CD4-positive, alpha-beta T cell treated with Interleukin-15 for 4 hours (primary cell): ENCODE data around the gene IPPK.
A peak's percentile ranks its signal among the peaks of the same experiment; 100 is the strongest.
"Not testable (repeated sequence)": the region's sequence is repeated elsewhere in the genome, so short reads cannot be mapped to it uniquely, and the experiment has no call there.

Source experiments
- DNase-seq: peaks from one replicate; pipeline ENCODE4 v3.0.0-alpha.2; 2020; ENCODE audit warnings: low spot score

IPPK gene

GRCh38 chr9:92636627-92637026 is 33.3 kb downstream of the IPPK start:
- no peak for DNase-seq

DNA sequence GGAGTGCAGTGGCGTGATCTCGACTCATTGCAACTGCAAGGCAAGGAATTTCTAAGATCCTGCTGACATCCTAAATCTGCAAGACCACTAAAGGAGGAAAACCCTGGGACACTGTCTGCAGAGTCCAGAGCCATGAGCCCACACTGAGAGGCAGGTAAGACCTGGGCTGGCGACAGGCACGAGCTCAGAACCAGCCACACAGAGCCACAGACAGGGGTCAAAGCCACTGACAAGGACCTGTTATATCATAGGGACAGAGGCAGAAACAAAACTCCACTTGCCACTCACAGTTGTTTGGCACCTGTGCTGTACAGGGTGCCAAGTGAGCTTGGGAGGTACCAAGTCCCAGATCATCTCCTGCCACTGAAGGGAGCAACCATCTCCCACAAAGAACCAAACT is 34.2 kb downstream of the IPPK start:
- DNase-seq: no peak

DNA sequence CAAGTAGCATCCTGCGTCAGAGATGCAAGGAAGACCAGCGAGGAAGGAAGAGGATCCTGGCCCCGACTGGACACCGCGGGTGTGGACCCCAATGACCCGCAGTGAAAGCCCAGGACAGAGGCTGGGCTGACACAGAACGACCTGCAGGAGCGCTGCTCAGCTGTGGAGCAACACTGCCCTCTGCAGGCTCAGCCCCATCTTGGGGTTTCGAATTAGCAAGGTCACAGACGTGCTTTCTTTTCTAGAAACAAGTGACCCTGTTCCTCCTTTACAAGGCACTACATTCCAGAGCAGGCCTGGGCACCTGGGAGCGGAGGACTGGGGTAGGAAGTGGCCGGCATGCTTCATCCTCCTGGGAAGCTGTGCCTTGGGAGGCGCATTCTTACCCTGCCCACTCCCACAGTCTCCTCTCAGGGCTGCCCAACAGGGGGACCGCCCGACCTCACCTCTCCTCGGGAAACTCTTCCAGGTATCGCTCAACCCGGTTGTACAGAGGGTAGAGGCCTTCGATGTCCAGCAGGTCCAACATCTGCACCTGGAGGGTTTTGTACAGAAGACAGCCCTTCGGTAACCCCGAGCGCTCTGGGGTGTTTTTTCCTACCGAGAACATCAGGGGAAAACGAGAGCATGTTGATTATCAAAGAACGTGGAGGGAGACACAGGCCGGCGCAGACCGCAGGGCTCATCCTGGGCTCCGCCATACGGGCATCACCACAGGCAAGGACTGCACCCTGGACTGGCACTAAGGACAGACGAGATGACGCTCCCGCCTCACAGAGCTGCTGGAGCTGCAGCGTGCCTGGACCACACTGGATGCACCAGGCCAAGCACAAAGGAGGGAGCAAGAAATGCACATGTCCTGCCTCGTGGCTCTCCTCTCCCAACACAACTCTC is 35.0 kb downstream of the IPPK start:
- peak; percentile 46 for DNase-seq

DNA sequence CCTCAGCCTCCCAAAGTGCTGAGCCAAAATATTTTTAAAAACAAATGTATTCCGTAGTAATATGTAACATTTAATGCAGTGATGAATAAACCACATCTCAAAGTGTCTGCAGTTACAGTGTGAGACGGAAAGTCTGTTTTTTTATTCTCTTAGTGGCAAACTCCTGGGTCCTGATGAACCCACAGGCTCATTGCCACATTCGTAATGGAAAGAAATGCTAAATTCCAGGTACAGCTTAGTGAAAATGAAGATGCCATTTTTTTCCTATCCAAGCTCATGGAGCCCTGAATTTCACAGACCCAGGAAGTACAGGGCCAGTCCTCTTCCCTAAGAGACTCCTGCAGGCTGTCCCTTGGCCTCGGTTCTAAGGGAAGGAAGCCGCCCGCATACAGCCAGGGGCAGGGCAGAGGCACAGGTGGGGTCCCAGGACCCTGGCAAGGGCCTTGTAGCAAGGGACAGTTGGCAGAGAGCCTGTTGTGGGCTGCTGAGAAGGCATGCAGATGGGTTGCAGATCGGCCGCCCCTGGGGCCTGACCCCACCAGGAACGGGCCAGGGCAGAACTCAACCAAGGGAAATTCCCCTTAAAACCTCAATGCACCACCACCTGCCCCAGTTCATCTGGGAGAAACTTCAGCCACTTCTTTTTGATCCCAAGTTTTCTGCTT is 36.2 kb downstream of the IPPK start:
- DNase-seq: no peak

GRCh38 chr9:92632641-92633040 is 37.3 kb downstream of the IPPK start:
- no peak for DNase-seq

- no peak for DNase-seq
Observed at GRCh38 chr9:92631452-92632343, 38.2 kb downstream of the IPPK start.

- no peak for DNase-seq
Observed at GRCh38 chr9:92627651-92628050, 42.3 kb downstream of the IPPK start.

GRCh38 chr9:92626484-92626883 is 43.4 kb downstream of the IPPK start:
- DNase-seq: no peak

GRCh38 chr9:92623936-92624335 is 46.0 kb downstream of the IPPK start:
- not testable (repeated sequence) for DNase-seq

- DNase-seq: no peak
Observed at GRCh38 chr9:92620845-92621244, 49.1 kb downstream of the IPPK start.

DNA sequence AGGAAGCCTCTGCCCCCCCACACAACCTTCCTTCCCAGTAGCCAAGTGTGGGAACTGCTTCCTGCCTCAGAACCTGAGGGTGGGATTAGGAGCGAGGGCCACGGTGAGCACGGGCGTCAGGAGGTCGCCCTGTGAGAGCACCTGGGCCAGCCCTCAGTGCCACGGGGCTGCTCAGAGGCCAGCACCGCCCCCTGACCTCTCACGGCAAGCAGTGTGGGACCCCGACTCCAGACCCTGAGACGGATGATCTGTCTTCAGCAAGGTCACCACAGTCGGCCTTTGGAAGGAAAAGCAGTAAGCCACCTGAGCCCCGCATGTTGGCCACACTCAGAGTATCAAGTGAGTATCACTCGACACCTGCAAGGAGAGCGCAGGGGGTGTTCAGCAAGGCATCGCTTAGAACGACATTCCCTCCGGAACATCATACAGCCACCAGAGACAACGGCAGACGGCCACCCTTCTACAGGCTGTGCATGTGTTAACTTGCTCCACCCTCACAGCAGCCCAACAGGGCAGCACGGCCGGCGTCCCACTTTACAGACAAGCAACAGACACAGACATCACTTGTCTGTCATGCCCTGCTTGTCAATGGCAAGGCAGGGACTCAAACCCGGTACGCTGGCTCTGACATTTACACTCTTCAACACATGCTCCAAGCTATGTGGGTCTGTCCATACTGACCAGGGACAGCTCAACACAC is 50.2 kb downstream of the IPPK start:
- no peak for DNase-seq

DNA sequence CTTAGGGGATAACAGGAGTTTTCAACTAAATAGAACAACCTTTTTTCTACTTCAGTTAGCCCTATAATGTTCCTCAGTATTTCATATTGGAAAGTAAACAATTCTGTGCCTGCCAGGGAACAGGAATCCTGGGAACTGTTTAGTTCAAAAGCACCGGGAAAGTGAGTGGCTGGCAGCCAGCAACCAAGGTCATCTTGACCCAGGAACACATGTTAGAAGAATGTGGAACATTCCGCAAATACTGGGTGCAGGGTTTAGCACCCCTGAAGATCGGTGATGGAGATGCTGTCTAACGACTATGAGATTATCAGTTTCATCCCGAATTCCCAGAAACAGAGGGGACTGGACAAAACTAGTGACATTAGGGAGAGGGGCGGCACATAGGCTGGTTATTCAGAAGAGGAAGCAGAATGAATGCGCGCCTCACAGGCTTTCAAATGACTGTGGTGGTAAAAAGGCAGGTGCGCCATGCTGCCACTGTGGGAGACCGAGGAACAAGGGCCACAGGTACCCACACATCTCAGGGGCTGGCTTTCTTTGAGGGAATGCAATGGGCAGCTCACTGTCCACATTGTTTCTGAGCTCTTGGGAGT is 51.2 kb downstream of the IPPK start:
- no peak for DNase-seq

- DNase-seq: no peak
Observed at GRCh38 chr9:92617951-92618510, 51.9 kb downstream of the IPPK start.

- no peak for DNase-seq
Observed at GRCh38 chr9:92617195-92617813, 52.6 kb downstream of the IPPK start.

DNA sequence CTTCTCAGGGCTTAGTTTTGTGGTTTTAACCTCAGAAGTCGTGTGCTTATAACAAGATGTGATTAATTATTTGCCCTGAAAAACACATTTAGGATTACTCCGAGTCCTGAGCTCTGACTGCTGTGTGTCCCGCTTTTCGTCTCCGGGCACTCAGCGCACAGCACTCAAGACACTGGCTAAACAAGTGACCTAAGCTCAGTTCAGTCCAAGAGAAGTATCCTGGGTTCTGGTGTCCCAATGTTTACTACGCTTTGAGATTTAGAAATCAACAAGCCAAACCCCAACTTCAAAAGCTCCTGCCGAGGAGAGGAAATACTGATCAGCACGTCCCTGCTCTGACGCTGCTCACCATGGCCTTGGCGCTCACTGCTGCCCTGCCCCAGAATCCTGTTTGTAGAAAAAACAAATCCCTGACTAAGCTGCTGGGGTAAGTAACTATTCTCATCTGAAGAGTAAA is 53.2 kb downstream of the IPPK start:
- DNase-seq: no peak

- DNase-seq: no peak
Observed at GRCh38 chr9:92616199-92616641, 53.7 kb downstream of the IPPK start.

DNA sequence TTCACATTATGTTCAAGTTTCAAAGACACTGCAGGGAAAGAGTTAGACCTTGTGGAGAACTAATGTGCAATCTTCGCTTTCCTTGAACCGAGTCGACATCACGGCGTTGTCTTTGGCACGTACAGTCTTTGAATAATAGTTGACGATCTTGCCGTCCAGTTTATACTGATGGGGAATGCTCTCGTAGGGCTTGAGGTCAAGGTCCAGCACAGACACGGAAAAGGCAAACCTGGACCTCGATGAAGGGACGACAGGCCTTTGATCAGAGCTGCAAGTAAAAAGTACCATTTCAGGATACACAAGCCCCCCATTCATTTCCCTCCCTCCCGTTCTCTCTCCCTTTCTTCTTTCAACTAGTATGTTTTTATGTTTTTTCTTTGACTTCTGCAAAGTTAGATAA is 54.1 kb downstream of the IPPK start:
- no peak for DNase-seq

GRCh38 chr9:92614763-92615461 is 55.0 kb downstream of the IPPK start:
- no peak for DNase-seq

DNA sequence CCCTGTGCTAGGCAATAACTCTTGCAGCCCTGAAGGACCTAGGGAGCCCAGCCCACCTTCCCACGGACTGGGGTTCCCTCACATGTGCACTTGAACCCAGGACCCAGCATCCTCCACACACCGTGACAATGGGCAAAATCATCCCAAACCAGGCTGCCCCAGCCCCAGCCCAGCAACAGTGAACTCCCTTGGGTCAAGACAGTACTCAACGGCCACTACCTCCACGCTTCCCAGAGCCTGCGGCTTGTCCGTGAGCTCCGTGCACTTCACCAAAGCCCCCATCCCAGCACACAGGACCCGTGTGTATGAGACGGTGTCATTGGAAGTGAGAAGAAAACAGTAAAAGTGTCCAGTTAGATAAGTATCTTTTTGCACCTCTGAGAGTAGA is 55.8 kb downstream of the IPPK start:
- no peak for DNase-seq
